Body of pancreas (tissue), 4 donors: ENCODE results near the gene STX1B. TPM values are rescaled to one million over a fixed set of nuclear protein-coding genes. Genes with fewer than 3 reads are reported as not detected.
A peak's percentile ranks its signal among the peaks of the same experiment; 100 is the strongest.

Experiments used
- ATAC-seq: fragments of 150-250 bp; one replicate; pipeline ENCODE4 v1.9.1; 2016
- DNase-seq, 4 donors: peaks; one replicate each; pipeline ENCODE4 v3.0.0-alpha.2; 2019
- H3K27ac ChIP-seq, 4 donors: fragments of 200-600 bp; sonication (generic); 1 replicate in 3 of 4; 2 replicates in 1 of 4; pipeline versions ENCODE4 v1.5.1 to v1.6.1; 2016 to 2019; ENCODE audit warnings: mild to moderate bottlenecking in 1 of 4, mixed read lengths in 1 of 4, moderate library complexity in 1 of 4
- H3K27me3 ChIP-seq, 2 donors: fragments of 200-600 bp; sonication (generic); one replicate each; pipeline ENCODE4 v1.6.0; 2016; ENCODE audit warnings: mild to moderate bottlenecking in 1 of 2
- H3K36me3 ChIP-seq, 2 donors: fragments of 200-600 bp; sonication (generic); replicated peaks in 1 of 2; 2 replicates each; pipeline ENCODE4 v1.5.1; 2016; ENCODE audit warnings: low read depth in 2 of 2; ENCODE audit not compliant: insufficient read depth in 1 of 2
- H3K4me1 ChIP-seq: fragments of 200-600 bp; sonication (generic); one replicate; pipeline ENCODE4 v1.6.0; 2016
- H3K4me3 ChIP-seq, 2 donors: fragments of 200-600 bp; sonication (generic); 1 replicate in 1 of 2; 2 replicates in 1 of 2; pipeline ENCODE4 v1.5.1; 2016 to 2019
- H3K9me3 ChIP-seq, 3 donors: fragments of 200-600 bp; sonication (generic); 1 replicate in 2 of 3; 2 replicates in 1 of 3; pipeline ENCODE4 v1.5.1; 2016
- POLR2A ChIP-seq, 3 donors: fragments of 450-650 bp; IDR thresholded peaks; one replicate each; pipeline ENCODE4 v1.6.1; 2016; ENCODE audit warnings: antibody characterized with exemption in 3 of 3, mild to moderate bottlenecking in 2 of 3
- WGBS, 2 donors: methylation state at CpG; one replicate each; pipeline ENCODE4 v1.1.5; 2017; 5-methylcytosine and 5-hydroxymethylcytosine counted together
- intact Hi-C: fragments of 100-400 bp; cut with DNase I; formaldehyde crosslinking; loops from one replicate; pipeline ENCODE4 v1.15.1; 2023
- total RNA-seq, 2 donors: library from RNA; depleted of rRNA; stranded (reverse); fragments of >200 nt; gene quantifications; one replicate each; pipeline ENCODE4 v1.1.0, GENCODE V29; 2016
- TF ChIP-seq, protein P1 (sequence below), 7 experiments: fragments of 450-650 bp in 4 of 7; fragments of 200-600 bp in 3 of 7; sonication (generic) in 3 of 7; IDR thresholded peaks; one replicate each; pipeline ENCODE4 v1.5.1; 2016 to 2019; ENCODE audit warnings: antibody characterized with exemption in 7 of 7

STX1B gene
- under 1 TPM; 0.26 to 0.33 TPM for total RNA-seq

DNA sequence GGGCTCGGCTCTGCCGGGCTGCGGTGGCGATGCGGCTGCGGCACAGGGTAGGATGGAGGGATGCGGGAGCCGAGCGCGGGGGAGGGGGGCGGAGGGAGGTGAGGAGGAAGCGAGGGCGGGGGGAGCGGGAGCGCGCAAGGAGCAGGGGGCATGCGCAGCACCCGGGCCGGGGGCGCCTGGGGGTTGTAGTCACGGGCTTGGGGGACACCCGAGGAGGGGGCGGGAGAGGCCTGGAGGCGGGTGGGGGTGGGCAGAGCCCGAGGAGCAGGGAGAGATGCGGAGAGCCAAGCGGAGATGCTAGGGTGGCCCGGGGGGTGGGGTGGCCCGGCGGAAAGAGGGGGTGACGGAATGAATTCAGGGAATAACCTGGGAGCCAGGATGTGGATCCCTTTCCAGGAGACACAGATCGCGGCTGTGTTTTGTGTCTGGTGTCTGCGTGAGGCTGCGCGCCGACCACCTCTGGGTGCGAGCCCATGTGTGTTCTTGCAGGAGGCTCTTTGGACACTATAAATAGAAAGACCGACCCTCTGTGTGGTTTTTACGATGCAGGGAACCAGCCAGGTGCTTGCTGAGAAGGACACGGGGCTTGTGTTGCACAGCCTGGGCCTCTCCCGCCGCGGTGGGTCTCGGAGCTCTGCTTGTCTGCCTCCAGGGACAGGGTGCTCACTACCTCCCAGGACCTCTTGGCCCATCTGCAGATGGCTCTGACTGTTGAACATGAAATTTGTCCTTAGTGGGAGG is at the start of gene STX1B:
STX1B (minus strand) TSS at position 54 of the 741 bp plus-strand sequence. CDS start 242 bp downstream, outside the sequence.
- ATAC-seq (no peak), DNase-seq (no peak)
- Histone ChIP-seq H3K27me3 (peaks cover 0 to 15% of the 10 kb centered on the region in 2 donors), H3K27ac (no peak within 1 kb of the TSS), H3K4me3 (no peak within 1 kb of the TSS), H3K9me3 (no peaks in the 10 kb centered on the region), H3K36me3 (no peaks in the 10 kb centered on the region), H3K4me1 (peaks cover 1% of the 10 kb centered on the region)
- 15 to 20% methylated on average over 15 to 23 of the region's 45 CpGs for WGBS, 2 donors
- TF ChIP-seq POLR2A (IDR thresholded peaks at IDR 0.05), result no peak
- TF ChIP-seq, protein P1, sequence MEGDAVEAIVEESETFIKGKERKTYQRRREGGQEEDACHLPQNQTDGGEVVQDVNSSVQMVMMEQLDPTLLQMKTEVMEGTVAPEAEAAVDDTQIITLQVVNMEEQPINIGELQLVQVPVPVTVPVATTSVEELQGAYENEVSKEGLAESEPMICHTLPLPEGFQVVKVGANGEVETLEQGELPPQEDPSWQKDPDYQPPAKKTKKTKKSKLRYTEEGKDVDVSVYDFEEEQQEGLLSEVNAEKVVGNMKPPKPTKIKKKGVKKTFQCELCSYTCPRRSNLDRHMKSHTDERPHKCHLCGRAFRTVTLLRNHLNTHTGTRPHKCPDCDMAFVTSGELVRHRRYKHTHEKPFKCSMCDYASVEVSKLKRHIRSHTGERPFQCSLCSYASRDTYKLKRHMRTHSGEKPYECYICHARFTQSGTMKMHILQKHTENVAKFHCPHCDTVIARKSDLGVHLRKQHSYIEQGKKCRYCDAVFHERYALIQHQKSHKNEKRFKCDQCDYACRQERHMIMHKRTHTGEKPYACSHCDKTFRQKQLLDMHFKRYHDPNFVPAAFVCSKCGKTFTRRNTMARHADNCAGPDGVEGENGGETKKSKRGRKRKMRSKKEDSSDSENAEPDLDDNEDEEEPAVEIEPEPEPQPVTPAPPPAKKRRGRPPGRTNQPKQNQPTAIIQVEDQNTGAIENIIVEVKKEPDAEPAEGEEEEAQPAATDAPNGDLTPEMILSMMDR (IDR thresholded peaks at IDR 0.05), result no peak
- intact Hi-C loops, result no loop called here

DNA sequence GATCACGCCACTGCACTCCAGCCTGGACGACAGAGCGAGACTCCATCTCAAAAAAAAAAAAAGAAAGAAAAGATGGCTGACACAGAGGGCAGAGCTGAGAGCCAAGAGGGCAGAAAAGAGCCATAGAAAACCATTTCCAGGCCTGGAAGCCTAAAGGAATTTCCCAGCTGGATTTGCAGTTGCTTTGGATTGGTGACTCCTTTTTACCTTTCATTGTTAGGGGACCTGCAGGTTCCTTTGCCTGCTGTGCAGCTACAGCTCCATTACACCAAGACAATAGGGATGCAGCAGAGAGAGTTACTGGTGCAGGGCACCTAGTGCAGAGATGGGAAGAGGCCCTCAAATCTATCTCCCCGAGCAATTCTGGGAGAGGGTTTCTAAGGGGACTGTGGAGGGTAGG is 45.2 kb upstream of the STX1B start:
- TF ChIP-seq, protein P1 (IDR thresholded peaks at IDR 0.05), result no peak
- no peak for TF ChIP-seq POLR2A (IDR thresholded peaks at IDR 0.05)
- H3K36me3 ChIP-seq, result peaks cover 0 to 1% of the 10 kb centered on the region in 2 donors
- no peak overlapping the region for H3K27ac ChIP-seq
- no peaks in the 10 kb centered on the region for H3K4me1 ChIP-seq
- H3K9me3 ChIP-seq, result no peaks in the 10 kb centered on the region
- no peaks in the 10 kb centered on the region for H3K27me3 ChIP-seq
- WGBS, 2 donors, result 80 to 88% methylated on average over 4 of the region's 4 CpGs
- H3K4me3 ChIP-seq, result no peak overlapping the region
- DNase-seq, result no peak
- ATAC-seq, result no peak
- intact Hi-C loops, result no loop called here

- intact Hi-C loops, result no loop called here
- no peak overlapping the region for H3K4me3 ChIP-seq
- no peak for TF ChIP-seq POLR2A (IDR thresholded peaks at IDR 0.05)
- DNase-seq, result peak in 1 of 4 donors; percentile 30
- no peak overlapping the region for H3K27ac ChIP-seq
- ATAC-seq, result peak; percentile 48
- no peaks in the 10 kb centered on the region for H3K9me3 ChIP-seq
- H3K4me1 ChIP-seq, result no peaks in the 10 kb centered on the region
- 62 to 63% methylated on average over 2 of the region's 2 CpGs for WGBS, 2 donors
- H3K36me3 ChIP-seq, result no peaks in the 10 kb centered on the region
- H3K27me3 ChIP-seq, result no peaks in the 10 kb centered on the region
Observed at GRCh38 chr16:31052114-31052513, 41.7 kb upstream of the STX1B start.

DNA sequence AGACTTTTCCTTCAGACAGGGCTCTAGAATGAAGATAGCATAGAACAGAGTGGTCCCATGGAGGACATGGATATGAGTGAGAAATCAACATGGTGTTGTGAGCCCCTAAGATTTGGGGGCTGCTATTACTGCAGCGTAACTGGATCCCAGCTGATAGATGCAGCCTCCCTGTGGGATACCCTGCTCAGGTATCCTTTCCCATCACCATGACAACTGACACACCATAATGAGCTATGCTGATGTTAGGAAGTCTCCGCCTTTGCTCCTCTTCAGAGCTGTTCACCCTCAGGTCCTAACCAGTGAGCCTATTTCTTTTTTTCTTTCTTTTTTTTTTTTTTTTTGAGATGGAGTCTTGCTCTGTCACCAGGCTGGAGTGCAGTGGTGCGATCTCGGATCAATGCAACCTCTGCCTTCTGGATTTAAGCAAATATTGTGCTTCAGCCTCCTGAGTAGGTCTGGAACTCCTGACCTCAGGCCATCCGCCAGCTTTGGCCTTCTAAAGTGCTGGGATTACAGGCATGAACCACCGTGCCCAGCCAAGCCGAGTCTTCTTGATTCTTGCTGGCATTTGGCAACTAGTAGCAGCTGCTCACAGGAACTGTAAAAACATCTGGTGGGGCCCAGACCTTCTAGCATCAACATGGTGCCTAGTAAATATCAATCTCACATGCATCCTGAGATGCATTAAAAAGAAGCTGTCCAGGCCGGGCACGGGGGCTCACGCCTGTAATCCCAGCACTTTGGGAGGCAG is 40.0 kb upstream of the STX1B start:
- Histone ChIP-seq H3K9me3 (no peaks in the 10 kb centered on the region), H3K4me1 (no peaks in the 10 kb centered on the region), H3K36me3 (no peaks in the 10 kb centered on the region), H3K4me3 (no peak overlapping the region), H3K27ac (no peak overlapping the region), H3K27me3 (no peaks in the 10 kb centered on the region)
- intact Hi-C loops, result no loop called here
- ATAC-seq, result no peak
- no peak for DNase-seq
- 77 to 88% methylated on average over 8 to 10 of the region's 10 CpGs for WGBS, 2 donors
- TF ChIP-seq, protein P1 (IDR thresholded peaks at IDR 0.05), result no peak
- no peak for TF ChIP-seq POLR2A (IDR thresholded peaks at IDR 0.05)

GRCh38 chr16:31043898-31044481 is 33.6 kb upstream of the STX1B start:
- Histone ChIP-seq H3K4me1 (peaks cover 9% of the 10 kb centered on the region), H3K27me3 (no peaks in the 10 kb centered on the region), H3K36me3 (peaks cover 6 to 8% of the 10 kb centered on the region in 2 donors), H3K27ac (no peak overlapping the region), H3K9me3 (no peaks in the 10 kb centered on the region), H3K4me3 (no peak overlapping the region)
- ATAC-seq (no peak), DNase-seq (no peak)
- intact Hi-C loops, result no loop called here
- TF ChIP-seq, protein P1 (IDR thresholded peaks at IDR 0.05), result no peak
- TF ChIP-seq POLR2A (IDR thresholded peaks at IDR 0.05), result no peak
- 75 to 83% methylated on average over 2 to 4 of the region's 4 CpGs for WGBS, 2 donors
